ENCODE measurements around the gene COL5A2. TPM values are rescaled to one million over a fixed set of nuclear protein-coding genes. Genes with fewer than 3 reads are reported as not detected.

Gene COL5A2
- polyA plus RNA-seq, 4 donors, result 145 to 164 (median 157) TPM

- DNase-seq (ENCODE audit: low read depth in 4 of 4, low spot score in 3 of 4), result no peak
Observed at GRCh38 chr2:189151906-189152305, 27.7 kb downstream of the COL5A2 start.

GRCh38 chr2:189150033-189150432, 29.5 kb downstream of the COL5A2 start:
- no peak for DNase-seq (ENCODE audit: low read depth in 4 of 4, low spot score in 3 of 4)

DNA sequence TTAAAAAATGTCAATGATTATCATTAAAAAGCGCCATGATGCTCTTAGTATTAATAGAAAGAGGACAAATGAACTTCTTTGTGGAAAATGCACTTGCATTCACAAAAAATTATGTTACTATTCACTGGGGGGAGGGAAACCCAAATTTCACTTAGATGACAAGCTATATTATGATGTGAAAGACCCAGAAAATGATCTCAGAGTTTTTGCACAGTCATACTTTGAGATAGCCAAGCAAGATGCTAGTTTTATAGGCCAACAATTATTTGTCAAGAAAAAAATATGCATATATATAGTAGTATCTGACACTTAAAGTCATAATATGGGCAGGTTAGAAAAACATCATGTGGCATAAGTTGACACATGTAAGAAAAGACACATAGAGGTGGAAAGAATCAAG, 31.6 kb downstream of the COL5A2 start:
- no peak for DNase-seq (ENCODE audit: low read depth in 4 of 4, low spot score in 3 of 4)

- no peak for DNase-seq (ENCODE audit: low read depth in 4 of 4, low spot score in 3 of 4)
Observed at GRCh38 chr2:189147361-189147760, 32.2 kb downstream of the COL5A2 start.

DNA sequence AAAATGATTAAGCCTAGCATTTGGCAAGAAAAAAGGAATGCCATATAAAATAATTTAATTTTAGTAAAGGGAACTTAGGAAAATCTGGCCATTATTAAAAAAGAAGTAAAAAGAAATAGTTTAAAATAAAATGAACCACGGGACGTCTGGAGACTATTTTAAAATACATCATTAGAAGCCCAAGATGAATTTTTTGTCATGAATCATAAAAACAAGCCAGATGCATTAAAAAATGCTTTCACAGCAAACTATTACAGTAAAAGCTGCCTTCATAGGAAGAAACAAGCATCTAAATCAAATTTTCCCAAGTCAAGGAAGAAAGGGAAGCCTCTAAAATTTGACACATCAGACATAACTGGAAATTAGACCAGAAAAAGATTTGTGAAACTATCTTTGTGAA, 33.0 kb downstream of the COL5A2 start:
- no peak for DNase-seq (ENCODE audit: low read depth in 4 of 4, low spot score in 3 of 4)

- DNase-seq (ENCODE audit: low read depth in 4 of 4, low spot score in 3 of 4), result no peak
Observed at GRCh38 chr2:189144700-189145211, 34.8 kb downstream of the COL5A2 start.

GRCh38 chr2:189143925-189144324, 35.6 kb downstream of the COL5A2 start:
- no peak for DNase-seq (ENCODE audit: low read depth in 4 of 4, low spot score in 3 of 4)

DNA sequence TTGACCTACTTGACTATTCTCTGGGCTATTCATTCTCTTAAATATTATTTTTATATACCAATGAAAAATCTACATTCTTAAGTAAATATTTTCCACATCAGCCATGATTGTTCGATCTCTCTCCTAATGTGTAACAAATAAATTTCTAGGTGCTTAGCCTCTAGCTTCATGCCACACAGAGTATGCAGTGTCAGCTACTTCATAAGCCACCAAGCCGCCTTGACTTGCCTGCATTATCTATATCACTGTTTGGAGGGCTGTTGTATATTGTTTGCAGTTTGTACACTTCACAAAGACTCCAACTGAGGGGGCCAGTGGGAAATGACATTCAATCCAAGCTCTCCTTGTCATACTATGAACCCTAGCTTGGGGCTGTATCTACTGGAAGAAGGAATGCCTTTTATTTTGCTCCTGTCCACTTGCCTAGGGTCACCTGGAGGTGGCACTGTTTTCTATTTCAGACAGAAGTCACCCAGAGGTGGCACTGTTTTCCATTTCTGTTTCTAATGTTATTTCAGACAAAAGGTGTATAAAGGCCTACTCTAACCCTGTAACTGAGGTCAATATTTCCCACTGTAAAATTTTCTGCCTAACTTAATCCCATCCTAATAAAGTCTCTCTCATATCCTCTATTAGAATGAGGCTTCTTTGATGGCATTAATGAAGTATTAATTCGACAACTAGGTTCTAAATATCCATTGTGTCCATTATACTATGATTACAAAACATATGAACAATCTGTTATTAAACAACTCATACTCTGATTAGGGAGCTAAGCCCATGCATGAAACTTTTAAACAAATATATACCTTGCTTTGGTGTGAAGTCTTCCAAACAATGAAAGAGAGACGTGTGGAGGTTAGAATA, 36.4 kb downstream of the COL5A2 start:
- no peak for DNase-seq (ENCODE audit: low read depth in 4 of 4, low spot score in 3 of 4)

DNA sequence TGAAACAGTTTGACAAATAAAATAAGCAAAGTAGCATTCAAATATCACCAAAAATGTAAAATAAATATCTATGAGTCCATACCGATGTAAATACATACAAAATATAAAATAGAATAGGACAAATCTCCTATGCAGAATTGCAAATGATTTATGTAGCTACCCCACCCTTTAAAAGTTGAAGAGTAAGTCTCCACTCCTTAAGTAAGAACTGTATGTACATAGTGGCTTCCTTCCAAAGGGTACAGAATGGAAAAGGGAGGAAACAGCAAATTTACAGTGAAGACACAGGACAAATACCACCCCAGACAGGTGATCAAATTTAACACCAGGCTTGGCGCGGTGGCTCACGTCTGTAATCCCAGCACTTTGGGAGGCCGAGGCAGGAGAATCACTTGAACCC, 40.8 kb downstream of the COL5A2 start:
- DNase-seq (ENCODE audit: low read depth in 4 of 4, low spot score in 3 of 4), result no peak

GRCh38 chr2:189137519-189137918, 42.0 kb downstream of the COL5A2 start:
- no peak for DNase-seq (ENCODE audit: low read depth in 4 of 4, low spot score in 3 of 4)

GRCh38 chr2:189134485-189134884, 45.1 kb downstream of the COL5A2 start:
- DNase-seq (ENCODE audit: low read depth in 4 of 4, low spot score in 3 of 4), result no peak

DNA sequence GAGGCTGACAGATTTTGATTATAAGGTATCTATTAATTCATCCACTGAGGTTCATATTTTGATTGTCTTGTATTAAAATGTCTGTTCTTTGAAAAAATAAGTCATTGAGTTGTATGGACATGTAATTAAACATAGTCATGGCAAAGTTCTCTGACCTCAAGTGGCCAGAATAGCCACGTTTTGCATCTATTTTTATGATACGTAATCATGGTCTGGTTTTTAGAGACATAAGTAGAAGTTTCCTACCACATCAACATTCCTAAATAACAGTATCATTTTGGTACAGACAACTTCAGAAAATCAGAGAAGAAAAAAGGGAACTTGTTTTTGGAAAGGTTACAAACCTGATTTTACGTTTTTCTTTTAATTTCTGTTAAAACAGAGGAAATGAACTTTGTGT, 47.6 kb downstream of the COL5A2 start:
- no peak for DNase-seq (ENCODE audit: low read depth in 4 of 4, low spot score in 3 of 4)

GRCh38 chr2:189129971-189130370, 49.6 kb downstream of the COL5A2 start:
- no peak for DNase-seq (ENCODE audit: low read depth in 4 of 4, low spot score in 3 of 4)

GRCh38 chr2:189128970-189129369, 50.6 kb downstream of the COL5A2 start:
- DNase-seq (ENCODE audit: low read depth in 4 of 4, low spot score in 3 of 4), result no peak

GRCh38 chr2:189127756-189128155, 51.8 kb downstream of the COL5A2 start:
- no peak for DNase-seq (ENCODE audit: low read depth in 4 of 4, low spot score in 3 of 4)

DNA sequence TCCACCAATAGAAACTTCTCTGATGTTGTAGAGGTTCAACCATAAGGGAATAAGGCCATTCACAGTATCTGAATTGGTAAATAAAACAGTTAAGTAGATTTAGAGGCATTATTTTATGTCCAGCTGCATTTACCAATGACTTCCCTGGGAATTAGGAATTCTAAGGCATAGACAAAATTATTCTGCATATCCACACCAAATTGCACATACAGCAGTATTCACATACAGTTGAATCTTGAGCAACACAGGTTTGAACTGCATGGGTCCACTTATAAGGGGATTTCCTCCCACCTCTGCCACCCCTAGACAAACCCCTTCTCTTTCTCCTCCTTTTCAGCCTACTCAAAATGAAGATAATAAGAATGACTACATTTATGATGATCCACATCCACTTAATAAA, 54.4 kb downstream of the COL5A2 start:
- DNase-seq (ENCODE audit: low read depth in 4 of 4, low spot score in 3 of 4), result no peak

GRCh38 chr2:189124175-189124574, 55.4 kb downstream of the COL5A2 start:
- no peak for DNase-seq (ENCODE audit: low read depth in 4 of 4, low spot score in 3 of 4)

DNA sequence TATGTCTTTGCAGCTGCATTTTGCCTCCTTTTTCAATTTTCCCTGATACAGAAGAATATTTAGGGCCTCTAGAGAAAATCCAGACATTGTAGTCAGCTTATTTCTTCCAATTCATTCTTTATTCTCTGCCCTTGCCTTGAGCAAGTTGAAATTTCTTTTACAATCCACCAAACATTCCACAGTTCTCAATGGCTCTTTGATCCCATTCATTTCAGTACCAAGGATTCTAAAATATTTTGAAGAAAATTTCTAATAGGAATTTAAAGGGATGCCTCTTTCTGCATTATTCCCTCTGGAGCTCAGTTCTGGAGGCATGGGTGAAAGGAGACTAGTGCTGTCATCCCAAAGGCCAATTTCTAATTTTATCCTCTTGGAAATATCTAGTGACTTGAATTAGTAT, 61.2 kb downstream of the COL5A2 start:
- no peak for DNase-seq (ENCODE audit: low read depth in 4 of 4, low spot score in 3 of 4)

DNA sequence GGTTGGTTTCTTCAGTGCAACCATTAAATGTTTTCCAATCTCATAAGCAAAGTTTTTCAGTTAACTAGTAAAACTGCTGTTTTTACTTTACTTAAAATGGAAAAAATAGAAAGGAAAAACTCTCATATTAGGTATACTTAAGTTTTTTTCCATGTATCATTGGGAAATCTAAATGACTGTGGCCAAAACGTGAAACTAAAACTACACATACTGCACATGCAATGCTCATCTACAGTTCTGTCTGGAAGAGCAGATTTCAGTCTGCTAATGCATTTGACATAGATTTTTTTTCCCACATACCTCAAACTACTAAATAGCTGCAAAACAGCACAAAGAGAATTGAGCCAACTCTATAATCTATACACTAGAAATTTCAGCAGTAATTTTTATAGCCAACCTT, 62.6 kb downstream of the COL5A2 start:
- DNase-seq (ENCODE audit: low read depth in 4 of 4, low spot score in 3 of 4), result no peak

GRCh38 chr2:189116087-189116486, 63.5 kb downstream of the COL5A2 start:
- DNase-seq (ENCODE audit: low read depth in 4 of 4, low spot score in 3 of 4), result no peak

DNA sequence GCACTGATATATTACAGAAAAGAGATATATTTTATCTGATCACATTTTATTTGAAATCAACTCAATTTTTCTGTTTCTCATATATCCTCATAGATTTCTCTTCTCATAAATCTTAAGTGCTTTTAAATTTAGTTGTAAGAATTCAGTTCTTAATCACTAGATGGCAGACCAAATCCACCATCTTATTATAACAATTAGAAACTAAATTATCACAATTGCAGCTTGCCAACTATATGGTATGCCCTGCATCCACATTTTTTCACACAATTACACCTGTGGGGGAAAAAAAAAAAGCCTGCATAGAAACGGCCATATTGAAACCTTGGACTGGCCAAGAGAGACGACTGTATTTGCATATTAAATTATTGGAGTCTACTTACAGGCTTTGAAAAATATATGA, 64.4 kb downstream of the COL5A2 start:
- no peak for DNase-seq (ENCODE audit: low read depth in 4 of 4, low spot score in 3 of 4)

DNA sequence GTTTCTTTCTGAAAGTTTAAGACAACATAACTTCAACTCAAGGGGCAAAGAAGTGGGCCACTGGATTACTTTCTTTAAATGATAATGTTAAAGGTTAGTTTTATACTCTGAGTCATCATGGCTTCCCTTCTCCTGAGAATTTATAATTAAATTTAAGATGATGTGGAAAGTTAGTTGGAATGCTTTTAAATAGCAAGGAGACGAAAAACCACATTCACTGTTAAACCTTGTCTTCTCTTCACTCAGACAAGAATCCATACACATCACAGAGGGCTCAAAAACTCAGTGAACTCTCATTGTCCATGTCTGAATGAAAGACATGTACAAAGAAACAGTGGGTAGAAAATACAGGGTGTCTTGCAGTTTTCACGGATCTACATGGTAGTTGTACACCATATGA, 65.6 kb downstream of the COL5A2 start:
- no peak for DNase-seq (ENCODE audit: low read depth in 4 of 4, low spot score in 3 of 4)

Measured in right renal pelvis (tissue), 4 donors.